CD4-positive, alpha-beta T cell treated with Interleukin-12 subunit alpha and Interleukin-12 subunit beta, for 1 hour (primary cell): ENCODE data around the gene MC3R.
"Not testable (repeated sequence)": the region's sequence is repeated elsewhere in the genome, so short reads cannot be mapped to it uniquely, and the experiment has no call there.

ENCODE experiments used
- DNase-seq: peaks from one replicate; pipeline ENCODE4 v3.0.0-alpha.2; 2020

MC3R gene

GRCh38 chr20:56247954-56248782, at the start of gene MC3R:
Gene MC3R, plus strand, starts transcription at chr20:56248732. Its CDS starts 112 bp downstream, at chr20:56248844.
- peak; percentile 28 for DNase-seq

GRCh38 chr20:56200456-56200855, 48.1 kb upstream of the MC3R start:
- no peak for DNase-seq

GRCh38 chr20:56202493-56203077, 45.9 kb upstream of the MC3R start:
- DNase-seq, result no peak

GRCh38 chr20:56204206-56204605, 44.3 kb upstream of the MC3R start:
- DNase-seq, result no peak

GRCh38 chr20:56205346-56205745, 43.2 kb upstream of the MC3R start:
- DNase-seq, result no peak

- no peak for DNase-seq
Observed at GRCh38 chr20:56207656-56208055, 40.9 kb upstream of the MC3R start.

GRCh38 chr20:56208121-56208520, 40.4 kb upstream of the MC3R start:
- DNase-seq, result no peak

GRCh38 chr20:56211051-56211450, 37.5 kb upstream of the MC3R start:
- DNase-seq, result no peak

GRCh38 chr20:56212091-56212490, 36.4 kb upstream of the MC3R start:
- DNase-seq, result no peak

GRCh38 chr20:56213321-56213720, 35.2 kb upstream of the MC3R start:
- no peak for DNase-seq

GRCh38 chr20:56215115-56215514, 33.4 kb upstream of the MC3R start:
- no peak for DNase-seq

GRCh38 chr20:56217829-56218228, 30.7 kb upstream of the MC3R start:
- DNase-seq, result no peak

GRCh38 chr20:56221186-56221585, 27.3 kb upstream of the MC3R start:
- DNase-seq, result not testable (repeated sequence)

GRCh38 chr20:56222201-56222600, 26.3 kb upstream of the MC3R start:
- DNase-seq, result no peak

- no peak for DNase-seq
Observed at GRCh38 chr20:56222945-56223344, 25.6 kb upstream of the MC3R start.

- DNase-seq, result no peak
Observed at GRCh38 chr20:56223352-56223751, 25.2 kb upstream of the MC3R start.

GRCh38 chr20:56228021-56228420, 20.5 kb upstream of the MC3R start:
- no peak for DNase-seq

- DNase-seq, result no peak
Observed at GRCh38 chr20:56229812-56230211, 18.7 kb upstream of the MC3R start.

GRCh38 chr20:56234110-56234509, 14.4 kb upstream of the MC3R start:
- no peak for DNase-seq

GRCh38 chr20:56237335-56237734, 11.2 kb upstream of the MC3R start:
- DNase-seq, result no peak

- no peak for DNase-seq
Observed at GRCh38 chr20:56244259-56244658, 4.3 kb upstream of the MC3R start.

- no peak for DNase-seq
Observed at GRCh38 chr20:56245761-56246160, 2.8 kb upstream of the MC3R start.

- no peak for DNase-seq
Observed at GRCh38 chr20:56249244-56249955, 868 bp downstream of the MC3R start.

GRCh38 chr20:56249956-56250355, 1.4 kb downstream of the MC3R start:
- DNase-seq, result no peak
